ENCODE measurements around the gene TTC39C. TPM values are rescaled to one million over a fixed set of nuclear protein-coding genes. Genes with fewer than 3 reads are reported as not detected.

Gene TTC39C
- total and polyA plus RNA-seq, 7 donors, result 2.3 to 36.9 (median 27.0) TPM

- no peak overlapping the region for H3K27ac ChIP-seq
- intact Hi-C loops (cut with DNase I), result loop anchor here (5.0 kb wide), 1 partner anchor 245 kb away; the partner anchor contains the start of gene IMPACT
- DNase-seq, result no peak
- no peaks in the 10 kb centered on the region for H3K27me3 ChIP-seq
- no peak overlapping the region for H3K4me3 ChIP-seq
- no peak for TF ChIP-seq EP300 (IDR thresholded peaks at IDR 0.05)
- TF ChIP-seq CTCF (IDR thresholded peaks at IDR 0.05), result no peak
- no peak for TF ChIP-seq POLR2A (IDR thresholded peaks at IDR 0.05)
- no peak for TF ChIP-seq POLR2AphosphoS5 (IDR thresholded peaks at IDR 0.05)
- no peaks in the 10 kb centered on the region for H3K9me3 ChIP-seq
- H3K4me1 ChIP-seq, result peaks cover 0 to 4% (median 0%) of the 10 kb centered on the region in 4 donors
- WGBS, 2 donors, result 81 to 83% methylated on average over 2 of the region's 2 CpGs
- peaks cover 0 to 46% (median 0%) of the 10 kb centered on the region in 4 donors for H3K36me3 ChIP-seq
These were observed 167.3 kb downstream of the TTC39C start for GRCh38 chr18:24181806-24182205.

Small RNAs within 50 kb of the gene (small RNA-seq; reads per million reads assigned to genes)
- gene RF00017 (0 reads per million in 3 donors), gene RNA5SP452 (0.54 to 1.2 (median 0.60) reads per million in 3 donors), gene RNU5A-6P (0 reads per million in 3 donors)

Other genes starting within 250 kb of the TTC39C start
- 1 to 10 TPM in 3 of 4 donors, under 1 TPM in 1; 0.83 to 1.3 (median 1.1) TPM for gene CABYR, start 124.3 kb downstream of the TTC39C start, total RNA-seq
- gene CABYR, start 124.3 kb downstream of the TTC39C start, polyA plus RNA-seq, result under 1 TPM in 1 of 3 donors, not detected in 2; 0.90 TPM